GM23338 (cell line): ENCODE results near the gene ADCY4. TPM values are rescaled to one million over a fixed set of nuclear protein-coding genes. Genes with fewer than 3 reads are reported as not detected.

Source experiments
- ATAC-seq: fragments of 200-7000 bp; cut with Tn5 transposase; 3 replicates; pipeline ENCODE4 v1.9.1; 2020
- DNase-seq: peaks from one replicate; pipeline ENCODE4 v3.0.0-alpha.2; 2015; ENCODE audit warnings: low spot score
- H2AFZ ChIP-seq: fragments of 200-600 bp; sonication (generic); 2 replicates; pipeline ENCODE4 v1.8.0; 2016; ENCODE audit warnings: antibody characterized with exemption, mild to moderate bottlenecking, moderate library complexity
- H3F3A ChIP-seq: fragments of 200-600 bp; sonication (generic); replicated peaks from 2 replicates; pipeline ENCODE4 v1.8.0; 2017; ENCODE audit warnings: antibody characterized with exemption, mixed run types, low read depth
- H3K27ac ChIP-seq: fragments of 200-600 bp; sonication (generic); 2 replicates; pipeline ENCODE4 v1.6.1; 2016; ENCODE audit warnings: low read depth
- H3K27me3 ChIP-seq: fragments of 200-600 bp; sonication (generic); 2 replicates; pipeline ENCODE4 v1.8.0; 2016; ENCODE audit warnings: mild to moderate bottlenecking, mixed run types, moderate library complexity; ENCODE audit not compliant: insufficient read depth
- H3K36me3 ChIP-seq: fragments of 200-600 bp; sonication (generic); 2 replicates; pipeline ENCODE4 v1.8.0; 2016; ENCODE audit warnings: mild to moderate bottlenecking; ENCODE audit not compliant: insufficient read depth
- H3K4me1 ChIP-seq: fragments of 200-600 bp; sonication (generic); 2 replicates; pipeline ENCODE4 v1.8.0; 2016; ENCODE audit warnings: mild to moderate bottlenecking, moderate library complexity; ENCODE audit not compliant: insufficient read depth
- H3K4me2 ChIP-seq: fragments of 200-600 bp; sonication (generic); 2 replicates; pipeline ENCODE4 v1.7.1; 2017; ENCODE audit warnings: mixed run types
- H3K4me3 ChIP-seq: fragments of 200-600 bp; sonication (generic); 2 replicates; pipeline ENCODE4 v1.6.1; 2016; ENCODE audit warnings: mixed run types
- H3K79me2 ChIP-seq: fragments of 200-600 bp; sonication (generic); replicated peaks from 2 replicates; pipeline ENCODE4 v1.8.0; 2017; ENCODE audit warnings: mild to moderate bottlenecking; ENCODE audit not compliant: insufficient read depth
- H3K9me2 ChIP-seq: fragments of 200-600 bp; sonication (generic); 2 replicates; pipeline ENCODE4 v1.8.0; 2017; ENCODE audit not compliant: insufficient read depth
- H4K20me1 ChIP-seq: fragments of 200-600 bp; sonication (generic); replicated peaks from 2 replicates; pipeline ENCODE4 v1.8.0; 2017; ENCODE audit warnings: mild to moderate bottlenecking; ENCODE audit not compliant: insufficient read depth
- H3K27ac Mint-ChIP-seq: 2 replicates; pipeline ENCODE4 v1.8.0; 2020; ENCODE audit warnings: inconsistent platforms, mild to moderate bottlenecking, moderate library complexity, mixed read lengths
- H3K27me3 Mint-ChIP-seq: 3 replicates; pipeline ENCODE4 v1.8.0; 2022; ENCODE audit warnings: low read depth, mild to moderate bottlenecking, moderate library complexity, mixed read lengths, inconsistent platforms; ENCODE audit not compliant: insufficient read depth, poor library complexity
- H3K36me3 Mint-ChIP-seq: 3 replicates; pipeline ENCODE4 v1.8.0; 2021; ENCODE audit warnings: low read depth, mild to moderate bottlenecking, inconsistent platforms, moderate library complexity, mixed read lengths
- H3K4me1 Mint-ChIP-seq: 3 replicates; pipeline ENCODE4 v1.8.0; 2020; ENCODE audit warnings: mild to moderate bottlenecking, inconsistent platforms, mixed read lengths
- H3K4me3 Mint-ChIP-seq: 3 replicates; pipeline ENCODE4 v1.8.0; 2021; ENCODE audit warnings: moderate library complexity, mild to moderate bottlenecking, inconsistent platforms, mixed read lengths
- H3K9me3 Mint-ChIP-seq: 3 replicates; pipeline ENCODE4 v1.8.0; 2020; ENCODE audit warnings: moderate library complexity, mild to moderate bottlenecking, inconsistent platforms, mixed read lengths
- CTCF ChIP-seq, 2 experiments: fragments of 200-600 bp in 1 of 2; sonication (generic) in 1 of 2; conservative IDR thresholded peaks; 2 replicates each; pipeline versions ENCODE4 v1.5.1 to v1.6.1; 2016 to 2017; ENCODE audit warnings: antibody characterized with exemption in 2 of 2, low read depth in 2 of 2, mild to moderate bottlenecking in 2 of 2, moderate library complexity in 1 of 2
- NANOG ChIP-seq: IDR thresholded peaks from 2 replicates; pipeline ENCODE4 v1.6.1; 2016; ENCODE audit warnings: antibody characterized with exemption, borderline replicate concordance
- REST ChIP-seq: IDR thresholded peaks from one replicate; pipeline ENCODE4 v1.6.1; 2018; ENCODE audit warnings: antibody characterized with exemption; ENCODE audit not compliant: unreplicated experiment
- ZNF114 ChIP-seq: fragments of 250-450 bp; sonication (Bioruptor Pico); IDR thresholded peaks from 2 replicates; pipeline ENCODE4 v1.5.0; 2020; ENCODE audit warnings: mild to moderate bottlenecking, moderate library complexity
- ZNF331 ChIP-seq: fragments of 250-450 bp; sonication (Bioruptor Pico); IDR thresholded peaks from 2 replicates; pipeline ENCODE4 v1.5.0; 2020; ENCODE audit warnings: low read depth, mild to moderate bottlenecking, moderate library complexity
- polyA plus RNA-seq: library from polyadenylated mRNA; unstranded; fragments of >200 nt; fragmentation: Nextera tagmentation; extraction: Ambion mirVana; gene quantifications from 2 replicates; pipeline ENCODE4 v1.2.1, GENCODE V29; 2016
- total RNA-seq: library from RNA; depleted of rRNA; stranded (reverse); fragments of >200 nt; shearing (Covaris generic); gene quantifications from 2 replicates; pipeline ENCODE4 v1.2.3, GENCODE V29; 2014
- TF ChIP-seq, protein P1 (sequence below): IDR thresholded peaks from 2 replicates; pipeline ENCODE4 v1.6.1; 2016; ENCODE audit warnings: antibody characterized with exemption

ADCY4 gene
- total and polyA plus RNA-seq, 2 experiments from 2014 or later, result 0.10 to 0.40 TPM

GRCh38 chr14:24323341-24323740 is 11.5 kb downstream of the ADCY4 start (continued):
- TF ChIP-seq CTCF (conservative IDR thresholded peaks at IDR 0.05; ENCODE audit: low read depth in 2 of 2) (no peak), ZNF114 (CRISPR knock-in tag) (no peak)

DNA sequence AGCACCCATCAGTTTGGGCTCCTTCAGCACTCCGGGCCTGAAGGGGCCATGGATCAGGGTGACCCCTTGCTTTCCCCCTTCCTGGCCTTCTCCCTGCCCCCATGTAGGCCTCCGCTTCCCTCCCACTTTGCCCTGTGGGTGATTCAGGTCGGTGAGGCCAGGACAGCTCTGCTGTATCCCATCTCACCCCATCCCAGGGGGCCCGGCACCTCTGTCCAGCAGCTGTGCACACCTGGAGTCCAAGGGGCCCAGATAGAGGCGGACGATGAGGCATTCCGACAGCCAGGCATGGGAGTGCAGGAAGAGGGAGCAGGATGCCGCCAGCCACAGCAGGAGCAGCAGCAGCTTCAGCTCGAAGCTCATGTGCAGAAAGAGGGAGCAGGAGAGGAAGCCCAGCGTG is 12.2 kb downstream of the ADCY4 start:
- peaks cover 2% of the 10 kb centered on the region; the same call in 1 of the 3 replicates for H3K4me1 Mint-ChIP-seq
- H3F3A ChIP-seq, result no peaks in the 10 kb centered on the region
- H3K4me1 ChIP-seq, result no peaks in the 10 kb centered on the region
- no peak overlapping the region for H3K27ac Mint-ChIP-seq
- no peak for ATAC-seq
- H3K36me3 ChIP-seq, result no peaks in the 10 kb centered on the region
- TF ChIP-seq CTCF (conservative IDR thresholded peaks at IDR 0.05; ENCODE audit: low read depth in 2 of 2) (no peak), NANOG (no peak), ZNF331 (CRISPR knock-in tag) (no peak), REST (no peak)
- TF ChIP-seq, protein P1, sequence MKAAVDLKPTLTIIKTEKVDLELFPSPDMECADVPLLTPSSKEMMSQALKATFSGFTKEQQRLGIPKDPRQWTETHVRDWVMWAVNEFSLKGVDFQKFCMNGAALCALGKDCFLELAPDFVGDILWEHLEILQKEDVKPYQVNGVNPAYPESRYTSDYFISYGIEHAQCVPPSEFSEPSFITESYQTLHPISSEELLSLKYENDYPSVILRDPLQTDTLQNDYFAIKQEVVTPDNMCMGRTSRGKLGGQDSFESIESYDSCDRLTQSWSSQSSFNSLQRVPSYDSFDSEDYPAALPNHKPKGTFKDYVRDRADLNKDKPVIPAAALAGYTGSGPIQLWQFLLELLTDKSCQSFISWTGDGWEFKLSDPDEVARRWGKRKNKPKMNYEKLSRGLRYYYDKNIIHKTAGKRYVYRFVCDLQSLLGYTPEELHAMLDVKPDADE, result no peak
- H3K36me3 Mint-ChIP-seq, result no peaks in the 10 kb centered on the region; the same call in 2 of the 3 replicates
- no peak overlapping the region for H3K4me3 Mint-ChIP-seq
- H3K4me3 ChIP-seq, result no peak overlapping the region
- no peak for DNase-seq
- H3K9me3 Mint-ChIP-seq, result no peaks in the 10 kb centered on the region
- no peak overlapping the region for H3K4me2 ChIP-seq
- no peak overlapping the region for H2AFZ ChIP-seq
- no peak overlapping the region for H3K27ac ChIP-seq
- peaks cover 19% of the 10 kb centered on the region for H3K27me3 Mint-ChIP-seq
- H3K79me2 ChIP-seq, result no peaks in the 10 kb centered on the region
- H3K9me2 ChIP-seq, result no peaks in the 10 kb centered on the region
- no peaks in the 10 kb centered on the region for H4K20me1 ChIP-seq
- H3K27me3 ChIP-seq, result peaks cover 40% of the 10 kb centered on the region
